K562 (cell line): ENCODE measurements around the gene UTP11. TPM values are rescaled to one million over a fixed set of nuclear protein-coding genes. Genes with fewer than 3 reads are reported as not detected.

Source experiments
- ARID1B ChIP-seq: fragments of 450-650 bp; IDR thresholded peaks from 2 replicates; pipeline ENCODE4 v1.6.1; 2016; ENCODE audit warnings: antibody characterized with exemption, mild to moderate bottlenecking, inconsistent platforms
- CEBPG ChIP-seq, 3 experiments: fragments of 200-800 bp in 1 of 3; sonication (Bioruptor generic) in 1 of 3; sonication (generic) in 1 of 3; formaldehyde crosslinking in 1 of 3; IDR thresholded peaks in 2 of 3; conservative IDR thresholded peaks in 1 of 3; 2 replicates each; pipeline versions ENCODE4 v1.6.1 to v1.8.0; 2016 to 2022; ENCODE audit warnings: missing compliant biosample characterization in 2 of 3, missing genetic modification characterization in 2 of 3, mild to moderate bottlenecking in 1 of 3, missing genetic modification reagents in 1 of 3
- FOXO4 ChIP-seq: fragments of 450-650 bp; formaldehyde crosslinking; IDR thresholded peaks from 2 replicates; pipeline ENCODE4 v1.4.0; 2020; ENCODE audit warnings: mild to moderate bottlenecking, moderate library complexity
- HEY1 ChIP-seq: fragments of 250-450 bp; sonication (Bioruptor Pico); IDR thresholded peaks from 2 replicates; pipeline ENCODE4 v1.5.0; 2020; ENCODE audit warnings: mild to moderate bottlenecking, moderate library complexity, borderline replicate concordance
- HIVEP1 ChIP-seq: fragments of 250-450 bp; sonication (Bioruptor Pico); IDR thresholded peaks from 2 replicates; pipeline ENCODE4 v1.4.0; 2020; ENCODE audit warnings: mild to moderate bottlenecking
- HMGN3 ChIP-seq: IDR thresholded peaks from 2 replicates; pipeline ENCODE4 v1.6.1; 2011; ENCODE audit warnings: borderline replicate concordance, low read depth, mild to moderate bottlenecking, mixed read lengths, low read length; ENCODE audit not compliant: insufficient read length; ENCODE audit errors: extremely low read depth
- MYC ChIP-seq, 2 experiments: fragments of 250-450 bp in 1 of 2; sonication (Bioruptor Pico) in 1 of 2; IDR thresholded peaks; 2 replicates each; pipeline versions ENCODE4 v1.5.1 to v1.6.1; 2012 to 2021; ENCODE audit warnings: low read depth in 2 of 2, borderline replicate concordance in 1 of 2, improper control_type of control experiment in 1 of 2, low read length in 1 of 2, mild to moderate bottlenecking in 1 of 2, moderate library complexity in 1 of 2
- NEUROD1 ChIP-seq: fragments of 150-350 bp; IDR thresholded peaks from 2 replicates; pipeline ENCODE4 v1.6.1; 2014; ENCODE audit warnings: borderline replicate concordance, low read length, low read depth; ENCODE audit not compliant: partially characterized antibody
- NFIX ChIP-seq: fragments of 250-450 bp; sonication (Bioruptor Pico); IDR thresholded peaks from 2 replicates; pipeline ENCODE4 v1.4.0; 2020; ENCODE audit warnings: low read depth, mild to moderate bottlenecking, moderate library complexity
- RBM34 ChIP-seq: fragments of 200-400 bp; formaldehyde crosslinking; IDR thresholded peaks from 2 replicates; pipeline ENCODE4 v1.6.1; 2018; ENCODE audit warnings: low read length, borderline replicate concordance; ENCODE audit not compliant: insufficient read depth
- RFX7 ChIP-seq: fragments of 250-450 bp; sonication (Bioruptor Pico); IDR thresholded peaks from 2 replicates; pipeline ENCODE4 v1.5.1; 2021; ENCODE audit warnings: mild to moderate bottlenecking
- SP1 ChIP-seq: sonication (generic); formaldehyde crosslinking; IDR thresholded peaks from 2 replicates; pipeline ENCODE4 v1.8.1; 2022; ENCODE audit warnings: mild to moderate bottlenecking, missing genetic modification reagents
- STAT6 ChIP-seq: sonication (generic); formaldehyde crosslinking; IDR thresholded peaks from 2 replicates; pipeline ENCODE4 v1.8.1; 2023; ENCODE audit warnings: mild to moderate bottlenecking, missing genetic modification reagents
- TARDBP ChIP-seq: fragments of 450-650 bp; IDR thresholded peaks from 2 replicates; pipeline ENCODE4 v1.6.1; 2016
- TCF3 ChIP-seq: sonication (generic); formaldehyde crosslinking; IDR thresholded peaks from 2 replicates; pipeline ENCODE4 v1.4.0; 2020; ENCODE audit warnings: mild to moderate bottlenecking, missing genetic modification reagents
- TFAM ChIP-seq: fragments of 250-450 bp; sonication (Bioruptor Pico); conservative IDR thresholded peaks from 2 replicates; pipeline ENCODE4 v1.5.0; 2021; ENCODE audit warnings: mild to moderate bottlenecking, moderate library complexity
- TOE1 ChIP-seq, 2 experiments: fragments of 450-650 bp in 1 of 2; sonication (generic) in 1 of 2; formaldehyde crosslinking in 1 of 2; IDR thresholded peaks; 2 replicates each; pipeline versions ENCODE4 v1.7.1 to v1.8.0; 2016 to 2022; ENCODE audit warnings: borderline replicate concordance in 2 of 2, mild to moderate bottlenecking in 2 of 2, antibody characterized with exemption in 1 of 2, inconsistent platforms in 1 of 2, low read depth in 1 of 2, missing genetic modification reagents in 1 of 2, moderate library complexity in 1 of 2
- ZBTB34 ChIP-seq: fragments of 250-450 bp; sonication (Bioruptor Pico); IDR thresholded peaks from 2 replicates; pipeline ENCODE4 v1.8.0; 2021; ENCODE audit warnings: mild to moderate bottlenecking, moderate library complexity
- ZSCAN32 ChIP-seq: fragments of 450-650 bp; formaldehyde crosslinking; IDR thresholded peaks from 2 replicates; pipeline ENCODE4 v1.4.0; 2020; ENCODE audit warnings: mild to moderate bottlenecking, moderate library complexity
- polyA plus RNA-seq, 8 experiments: library from polyadenylated mRNA; depleted of rRNA in 4 of 8; stranded (reverse) in 5 of 8; unstranded in 3 of 8; fragments of >200 nt; fragmentation: Nextera tagmentation in 2 of 8; fragmentation: Illumina TruSeq in 1 of 8; extraction: Ambion mirVana in 2 of 8; extraction: Trizol in 1 of 8; gene quantifications; 2 replicates each; pipeline versions ENCODE4 v1.2.1 to v1.2.3, GENCODE V29; 2011 to 2014; ENCODE audit warnings: inconsistent platforms in 1 of 8, missing spikeins in 1 of 8
- total RNA-seq, 7 experiments: library from RNA; depleted of rRNA in 6 of 7; stranded (reverse); fragments of >200 nt in 6 of 7; fragmentation: Illumina TruSeq in 2 of 7; extraction: Trizol in 2 of 7; gene quantifications; 2 replicates each; pipeline versions ENCODE4 v1.2.1 to v1.2.3, GENCODE V29; 2011 to 2021; ENCODE audit warnings: low replicate concordance in 1 of 7

UTP11 gene
- total and polyA plus RNA-seq, 9 of the 15 experiments (the other 6 are each of a cell fraction or from before 2014, with no cell fraction given) = 91.1 to 378 (median 221) TPM

- TF ChIP-seq CEBPG (CRISPR knock-in tag; IDR thresholded peaks at IDR 0.05) = 0 out of 2 replicates have a peak, but pooled peaks have one; percentile 9
- TF ChIP-seq CEBPG (tag; conservative IDR thresholded peaks at IDR 0.05 in 1 of 2, IDR thresholded peaks at IDR 0.05 in 1 of 2) = no peak
- TF ChIP-seq ARID1B = peak; percentile 99
- TF ChIP-seq TCF3 (CRISPR knock-in tag) = peak; percentile 87
- TF ChIP-seq HMGN3 = peak; percentile 69
- TF ChIP-seq NEUROD1 = peak; percentile 94
- TF ChIP-seq HEY1 (CRISPR knock-in tag) = no peak
- TF ChIP-seq NFIX (CRISPR knock-in tag) = no peak
- no peak for TF ChIP-seq HIVEP1 (CRISPR knock-in tag)
- no peak for TF ChIP-seq FOXO4 (CRISPR knock-in tag)
- TF ChIP-seq ZSCAN32 = peak; percentile 20; the same call in 1 of the 2 replicates
- no peak for TF ChIP-seq ZBTB34
- peak; percentile 75 for TF ChIP-seq MYC (IDR thresholded peaks at IDR 0.05; ENCODE audit: low read depth, low read length)
- TF ChIP-seq MYC (CRISPR knock-in tag; IDR thresholded peaks at IDR 0.05; ENCODE audit: borderline replicate concordance, low read depth) = no peak
- TF ChIP-seq TARDBP = peak; percentile 52; the same call in 1 of the 2 replicates
- peak; percentile 58 for TF ChIP-seq TOE1 (IDR thresholded peaks at IDR 0.05; ENCODE audit: borderline replicate concordance)
- TF ChIP-seq TOE1 (CRISPR knock-in tag; IDR thresholded peaks at IDR 0.05; ENCODE audit: borderline replicate concordance, low read depth) = 0 out of 2 replicates have a peak, but pooled peaks have one; percentile 1
- TF ChIP-seq RBM34 = no peak
- peak; percentile 24; the same call in 1 of the 2 replicates for TF ChIP-seq SP1
- no peak for TF ChIP-seq TFAM (CRISPR knock-in tag)
- no peak for TF ChIP-seq STAT6
- TF ChIP-seq RFX7 (CRISPR knock-in tag) = no peak
These were observed 12.9 kb upstream of the UTP11 start (continued) for GRCh38 chr1:37999430-38000232.
